ENCODE measurements around the gene RABEPK.

RABEPK gene

GRCh38 chr9:125268394-125269013, 68.2 kb downstream of the RABEPK start:
- no peak for TF ChIP-seq CTCF (IDR thresholded peaks at IDR 0.05; ENCODE audit: low read depth, low read length, missing control alignments)
- no peak for DNase-seq (ENCODE audit: extremely low read depth, low read depth)
- H3K4me3 ChIP-seq (replicated peaks; ENCODE audit: low read depth, low read length) = no peak overlapping the region

GRCh38 chr9:125269014-125269397, 68.7 kb downstream of the RABEPK start:
- no peak for DNase-seq (ENCODE audit: extremely low read depth, low read depth)
- no peak for TF ChIP-seq CTCF (IDR thresholded peaks at IDR 0.05; ENCODE audit: low read depth, low read length, missing control alignments)
- no peak overlapping the region for H3K4me3 ChIP-seq (replicated peaks; ENCODE audit: low read depth, low read length)

GRCh38 chr9:125271081-125271480, 70.7 kb downstream of the RABEPK start:
- no peak for DNase-seq (ENCODE audit: extremely low read depth, low read depth)
- no peak overlapping the region for H3K4me3 ChIP-seq (replicated peaks; ENCODE audit: low read depth, low read length)
- no peak for TF ChIP-seq CTCF (IDR thresholded peaks at IDR 0.05; ENCODE audit: low read depth, low read length, missing control alignments)

GRCh38 chr9:125272697-125273096, 72.4 kb downstream of the RABEPK start:
- no peak for DNase-seq (ENCODE audit: extremely low read depth, low read depth)
- no peak for TF ChIP-seq CTCF (IDR thresholded peaks at IDR 0.05; ENCODE audit: low read depth, low read length, missing control alignments)
- H3K4me3 ChIP-seq (replicated peaks; ENCODE audit: low read depth, low read length) = no peak overlapping the region

- H3K4me3 ChIP-seq (replicated peaks; ENCODE audit: low read depth, low read length) = no peak overlapping the region
- no peak for DNase-seq (ENCODE audit: extremely low read depth, low read depth)
- TF ChIP-seq CTCF (IDR thresholded peaks at IDR 0.05; ENCODE audit: low read depth, low read length, missing control alignments) = no peak
These were observed 76.4 kb downstream of the RABEPK start for GRCh38 chr9:125276771-125277170.

- no peak overlapping the region for H3K4me3 ChIP-seq (replicated peaks; ENCODE audit: low read depth, low read length)
- TF ChIP-seq CTCF (IDR thresholded peaks at IDR 0.05; ENCODE audit: low read depth, low read length, missing control alignments) = no peak
- DNase-seq (ENCODE audit: extremely low read depth, low read depth) = no peak
These were observed 77.1 kb downstream of the RABEPK start for GRCh38 chr9:125277411-125277810.

- no peak overlapping the region for H3K4me3 ChIP-seq (replicated peaks; ENCODE audit: low read depth, low read length)
- DNase-seq (ENCODE audit: extremely low read depth, low read depth) = no peak
- TF ChIP-seq CTCF (IDR thresholded peaks at IDR 0.05; ENCODE audit: low read depth, low read length, missing control alignments) = no peak
These were observed 80.6 kb downstream of the RABEPK start for GRCh38 chr9:125280945-125281344.

Measured in HFF-Myc (cell line).